RWPE1 (cell line): ENCODE results near the gene ZFYVE1.
A peak's percentile ranks its signal among the peaks of the same experiment; 100 is the strongest.

ENCODE experiments used
- CTCF ChIA-PET: fragments of 350-600 bp; sonication (Branson Sonifier 250); formaldehyde crosslinking; extraction: SDS; loops from one replicate; lab custom pipeline; 2021; lab: Yijun Ruan, JAX
- POLR2A ChIA-PET: fragments of 400-600 bp; formaldehyde crosslinking; extraction: SDS; loops from one replicate; lab custom pipeline; 2020; ENCODE audit warnings: antibody characterized with exemption; ENCODE audit not compliant: low non-redundant PET; lab: Yijun Ruan, JAX
- DNase-seq: peaks from one replicate; pipeline ENCODE4 v3.0.0; 2012; ENCODE audit warnings: low spot score
- H3K27ac ChIP-seq: fragments of 450-650 bp; 2 replicates; pipeline ENCODE4 v1.5.1; 2017
- CTCF ChIP-seq: fragments of 450-650 bp; conservative IDR thresholded peaks from 2 replicates; pipeline ENCODE4 v1.5.1; 2017; ENCODE audit warnings: low read depth, mild to moderate bottlenecking

ZFYVE1 gene

GRCh38 chr14:72928872-72929271 is 98.0 kb downstream of the ZFYVE1 start:
- H3K27ac ChIP-seq: no peak overlapping the region
- DNase-seq: no peak
- no peak for TF ChIP-seq CTCF
- CTCF ChIA-PET: interaction anchor here (0.6 kb wide), 1 partner anchor 415 kb away, joined by 3 read pairs; no protein-coding TSS in a partner anchor
- POLR2A ChIA-PET: interaction anchor here (0.6 kb wide), 1 partner anchor 39 kb away, joined by 3 read pairs; no protein-coding TSS in a partner anchor

- ChIA-PET POLR2A (no interaction called here), CTCF (interaction anchor here (1.1 kb wide), 1 partner anchor 412 kb away, joined by 3 read pairs; no protein-coding TSS in a partner anchor)
- no peak for TF ChIP-seq CTCF
- DNase-seq: peak; percentile 98
- peak within 1 kb of the TSS; percentile 80 for H3K27ac ChIP-seq
These were observed 100.4 kb downstream of the ZFYVE1 start, which contains the start of gene DCAF4 for GRCh38 chr14:72926292-72927028. Gene DCAF4 (plus strand): TSS chr14:72926464. CDS start chr14:72937979, 11,515 bp downstream.

DNA sequence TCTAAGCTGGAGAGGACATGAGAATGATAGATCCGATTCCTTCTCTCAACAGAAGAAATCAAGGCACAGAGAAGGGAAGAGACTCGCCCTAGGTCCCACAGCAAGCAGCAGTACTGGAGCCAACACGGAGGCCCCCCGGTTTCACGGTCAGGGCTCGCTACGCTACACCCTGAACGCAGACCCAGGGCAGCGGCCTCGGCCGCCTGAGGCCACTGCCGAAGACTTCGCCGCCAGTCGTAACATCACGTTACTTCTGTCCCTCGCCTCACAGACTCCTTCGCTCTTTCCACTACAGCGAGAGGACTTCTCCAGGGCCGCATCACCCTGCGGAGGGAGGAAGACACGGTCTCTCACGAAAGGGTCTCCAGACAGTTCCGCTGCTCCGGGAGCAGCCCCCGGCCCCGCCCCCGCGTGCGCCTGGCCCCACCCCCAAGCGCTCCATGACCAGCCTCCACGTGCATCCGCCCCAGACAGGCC is 101.1 kb downstream of the ZFYVE1 start:
- no peak for TF ChIP-seq CTCF
- ChIA-PET CTCF (interaction anchor here (1.1 kb wide), 1 partner anchor 412 kb away, joined by 3 read pairs; no protein-coding TSS in a partner anchor), POLR2A (no interaction called here)
- peak overlapping the region; percentile 80 for H3K27ac ChIP-seq
- DNase-seq: no peak

DNA sequence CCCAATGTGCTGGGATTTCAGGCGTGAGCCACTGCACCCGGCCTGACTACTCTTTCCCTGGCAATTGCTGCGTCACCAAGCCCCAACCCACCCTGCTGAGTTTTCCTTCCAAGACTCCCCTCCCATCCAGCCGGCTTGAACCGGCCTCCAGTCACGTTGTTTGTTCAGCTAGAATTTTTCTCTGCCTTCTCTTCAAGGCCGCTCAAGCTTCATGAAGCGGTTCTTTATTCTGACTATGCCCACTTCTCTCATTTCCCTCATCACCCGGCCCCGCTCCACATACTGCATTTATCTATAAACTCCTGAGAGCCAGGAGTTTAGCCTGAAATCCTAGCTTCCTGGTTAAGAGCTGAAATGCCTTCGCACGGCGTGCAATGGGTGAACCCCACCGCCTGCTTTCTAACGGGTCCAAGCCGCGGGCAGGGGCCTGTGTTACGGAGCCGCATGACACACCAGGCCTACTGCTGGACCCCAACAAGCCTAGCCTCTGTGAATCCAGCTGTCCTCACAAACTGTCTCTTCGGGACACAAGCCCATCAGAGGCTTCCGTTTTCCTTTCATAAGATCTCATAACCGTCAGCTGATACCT is 101.6 kb downstream of the ZFYVE1 start:
- no peak for TF ChIP-seq CTCF
- CTCF ChIA-PET: interaction anchor here (0.6 to 1.2 kb wide), 2 partner anchors 23 to 408 kb away, joined by 3 to 8 read pairs; no protein-coding TSS in a partner anchor
- POLR2A ChIA-PET: no interaction called here
- peak overlapping the region; percentile 80; the same call in 1 of the 2 replicates for H3K27ac ChIP-seq
- no peak for DNase-seq

GRCh38 chr14:72924337-72924736 is 102.6 kb downstream of the ZFYVE1 start:
- H3K27ac ChIP-seq: no peak overlapping the region
- no peak for TF ChIP-seq CTCF
- ChIA-PET POLR2A (no interaction called here), CTCF (interaction anchor here (0.6 to 1.2 kb wide), 2 partner anchors 24 to 407 kb away, joined by 3 to 8 read pairs; no protein-coding TSS in a partner anchor)
- no peak for DNase-seq

DNA sequence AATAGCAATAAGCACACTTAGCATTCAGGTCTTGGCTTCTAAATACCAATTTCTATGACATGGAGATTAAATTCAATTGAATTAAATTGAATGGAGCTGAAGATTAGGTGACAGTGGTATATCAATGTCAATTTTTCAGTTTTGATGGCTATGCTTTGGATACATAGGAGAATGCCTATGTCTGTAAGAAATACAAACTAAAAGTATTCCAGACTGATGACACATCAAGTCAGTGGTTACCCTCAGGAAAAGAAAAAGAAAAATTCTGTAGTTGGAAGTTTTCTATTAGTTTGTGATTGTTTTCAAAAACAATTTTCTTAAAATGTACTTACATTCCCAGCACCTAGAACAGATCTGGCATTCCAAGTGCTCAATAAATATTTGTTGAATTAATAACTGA is 105.5 kb downstream of the ZFYVE1 start:
- CTCF ChIA-PET: no interaction called here
- TF ChIP-seq CTCF: no peak
- DNase-seq: no peak
- POLR2A ChIA-PET: no interaction called here
- no peak overlapping the region for H3K27ac ChIP-seq
